Tibial artery (tissue), 4 donors: Measurements from ENCODE around the gene BBOX1.

Experiments
- DNase-seq, 2 donors: peaks; one replicate each; pipeline ENCODE4 v3.0.0-alpha.2; 2019
- H3K27ac ChIP-seq, 2 donors: fragments of 200-600 bp; sonication (generic) in 1 of 2; 1 replicate in 1 of 2; 2 replicates in 1 of 2; pipeline ENCODE4 v1.5.1; 2018 to 2019; ENCODE audit warnings: mild to moderate bottlenecking in 1 of 2
- H3K27me3 ChIP-seq, 2 donors: fragments of 200-600 bp; sonication (generic) in 1 of 2; one replicate each; pipeline versions ENCODE4 v1.5.1 to v1.6.0; 2016 to 2019
- H3K36me3 ChIP-seq, 3 donors: fragments of 200-600 bp; sonication (generic) in 2 of 3; one replicate each; pipeline ENCODE4 v1.5.1; 2016 to 2019; ENCODE audit warnings: mild to moderate bottlenecking in 2 of 3
- H3K4me1 ChIP-seq, 4 donors: fragments of 200-600 bp; sonication (generic) in 2 of 4; 1 replicate in 3 of 4; 2 replicates in 1 of 4; pipeline ENCODE4 v1.5.1; 2016 to 2019
- H3K4me3 ChIP-seq, 2 donors: fragments of 200-600 bp; sonication (generic) in 1 of 2; 1 replicate in 1 of 2; 2 replicates in 1 of 2; pipeline ENCODE4 v1.5.1; 2018 to 2019; ENCODE audit warnings: mild to moderate bottlenecking in 2 of 2
- H3K9me3 ChIP-seq, 3 donors: fragments of 200-600 bp; sonication (generic) in 1 of 3; one replicate each; pipeline ENCODE4 v1.5.1; 2016 to 2019
- intact Hi-C: fragments of 100-400 bp; cut with DNase I; formaldehyde crosslinking; loops from one replicate; pipeline ENCODE4 v1.15.0; 2023; ENCODE audit warnings: low total_unique reads
- TF ChIP-seq, protein P1 (sequence below), 2 experiments: fragments of 200-600 bp in 1 of 2; fragments of 450-650 bp in 1 of 2; IDR thresholded peaks; one replicate each; pipeline ENCODE4 v1.5.1; 2017 to 2019; ENCODE audit warnings: antibody characterized with exemption in 2 of 2, mild to moderate bottlenecking in 1 of 2, moderate library complexity in 1 of 2

BBOX1 gene

DNA sequence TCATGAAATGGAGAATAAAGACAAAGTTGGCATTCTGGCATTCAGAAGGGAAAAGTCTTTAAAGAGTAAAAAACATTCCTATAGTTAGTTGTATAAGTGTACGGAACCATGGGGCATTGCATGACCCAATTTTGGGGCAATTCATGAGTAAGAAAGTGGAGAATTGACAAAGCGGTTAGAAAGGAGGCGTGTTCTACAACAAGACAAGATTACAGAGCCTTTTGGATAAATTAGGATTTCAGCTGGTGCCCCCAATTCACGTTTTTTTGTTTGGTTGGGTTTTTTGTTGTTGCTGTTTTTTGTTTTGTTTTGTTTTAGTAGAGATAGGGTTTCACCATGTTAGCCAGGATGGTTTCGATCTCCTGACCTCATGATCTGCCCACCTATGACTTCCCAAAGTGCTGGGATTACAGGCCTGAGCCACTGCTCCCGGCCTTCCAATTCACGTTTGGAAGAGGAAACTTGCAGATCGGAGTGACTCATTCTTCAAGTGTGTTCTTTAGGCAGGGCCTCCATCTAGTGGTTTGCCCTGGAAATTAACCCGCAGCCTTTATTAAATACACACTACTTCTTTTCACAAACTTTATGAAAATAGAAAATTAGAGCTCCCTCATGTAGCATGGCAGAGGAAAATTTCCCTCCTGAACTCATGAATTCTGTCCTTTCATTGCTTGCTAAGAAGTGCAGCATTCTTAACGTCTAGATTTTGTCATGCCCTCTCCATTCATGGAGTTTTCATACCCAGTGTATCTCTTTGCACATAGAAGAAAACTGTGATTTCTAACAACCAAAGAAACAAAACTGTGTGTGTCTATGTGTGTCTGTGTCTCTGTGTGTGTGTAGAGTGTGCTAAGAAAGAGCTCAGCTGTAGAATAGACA, 118.1 kb downstream of the BBOX1 start:
- H3K27ac ChIP-seq = no peak overlapping the region
- TF ChIP-seq, protein P1, sequence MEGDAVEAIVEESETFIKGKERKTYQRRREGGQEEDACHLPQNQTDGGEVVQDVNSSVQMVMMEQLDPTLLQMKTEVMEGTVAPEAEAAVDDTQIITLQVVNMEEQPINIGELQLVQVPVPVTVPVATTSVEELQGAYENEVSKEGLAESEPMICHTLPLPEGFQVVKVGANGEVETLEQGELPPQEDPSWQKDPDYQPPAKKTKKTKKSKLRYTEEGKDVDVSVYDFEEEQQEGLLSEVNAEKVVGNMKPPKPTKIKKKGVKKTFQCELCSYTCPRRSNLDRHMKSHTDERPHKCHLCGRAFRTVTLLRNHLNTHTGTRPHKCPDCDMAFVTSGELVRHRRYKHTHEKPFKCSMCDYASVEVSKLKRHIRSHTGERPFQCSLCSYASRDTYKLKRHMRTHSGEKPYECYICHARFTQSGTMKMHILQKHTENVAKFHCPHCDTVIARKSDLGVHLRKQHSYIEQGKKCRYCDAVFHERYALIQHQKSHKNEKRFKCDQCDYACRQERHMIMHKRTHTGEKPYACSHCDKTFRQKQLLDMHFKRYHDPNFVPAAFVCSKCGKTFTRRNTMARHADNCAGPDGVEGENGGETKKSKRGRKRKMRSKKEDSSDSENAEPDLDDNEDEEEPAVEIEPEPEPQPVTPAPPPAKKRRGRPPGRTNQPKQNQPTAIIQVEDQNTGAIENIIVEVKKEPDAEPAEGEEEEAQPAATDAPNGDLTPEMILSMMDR (IDR thresholded peaks at IDR 0.05) = peak; percentile 89 to 93

DNA sequence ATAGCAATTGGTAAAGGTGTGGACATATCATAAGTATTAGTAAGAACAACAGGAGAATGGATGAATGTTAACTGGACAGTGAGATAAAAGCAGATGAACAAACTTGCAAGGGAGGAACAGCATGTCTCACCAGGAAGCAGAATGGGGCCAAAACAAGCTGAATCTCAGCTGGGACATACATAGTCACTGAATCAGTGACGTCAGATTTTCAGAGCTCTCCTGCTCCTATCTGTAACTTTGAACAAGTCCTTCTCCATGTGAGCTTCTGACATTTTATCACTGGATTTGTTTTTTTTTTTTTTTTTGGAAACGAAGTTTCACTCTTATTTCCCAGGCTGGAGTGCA, 118.7 kb downstream of the BBOX1 start:
- Histone ChIP-seq H3K9me3 (no peaks in the 10 kb centered on the region), H3K4me1 (no peaks in the 10 kb centered on the region), H3K27ac (no peak overlapping the region), H3K36me3 (no peaks in the 10 kb centered on the region), H3K27me3 (no peaks in the 10 kb centered on the region), H3K4me3 (no peak overlapping the region)
- TF ChIP-seq, protein P1 (IDR thresholded peaks at IDR 0.05) = no peak
- DNase-seq = no peak
- intact Hi-C loops = loop anchor here (5.0 kb wide), 1 partner anchor 407 kb away; no protein-coding TSS in a partner anchor

More for the DNA sequence above, 118.1 kb downstream of the BBOX1 start:
- Histone ChIP-seq H3K27me3 (no peaks in the 10 kb centered on the region), H3K4me1 (no peaks in the 10 kb centered on the region), H3K36me3 (no peaks in the 10 kb centered on the region), H3K9me3 (no peaks in the 10 kb centered on the region), H3K4me3 (no peak overlapping the region)
- intact Hi-C loops = loop anchor here (5.0 kb wide), 1 partner anchor 406 kb away; no protein-coding TSS in a partner anchor
- DNase-seq = peak; percentile 57 to 67

DNA sequence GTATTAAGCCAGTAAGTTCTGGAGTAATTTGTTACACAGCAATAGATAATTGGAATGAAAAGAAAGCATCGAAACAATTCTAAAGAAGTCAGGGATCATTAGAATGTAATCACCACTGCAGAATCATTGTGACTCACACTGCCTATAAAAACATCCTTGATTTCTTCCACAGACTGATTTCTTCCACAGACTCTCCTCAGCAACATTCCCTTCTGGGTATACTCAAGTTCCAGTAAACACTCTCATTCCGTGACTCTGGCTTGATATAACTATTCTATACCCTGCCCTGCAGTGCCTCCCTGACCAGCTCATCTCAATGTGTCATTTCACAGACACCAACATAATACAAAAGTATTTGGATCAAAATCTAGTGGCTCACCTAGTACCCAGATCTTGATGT, 120.5 kb downstream of the BBOX1 start:
- H3K4me1 ChIP-seq = no peaks in the 10 kb centered on the region
- no peak overlapping the region for H3K4me3 ChIP-seq
- no peaks in the 10 kb centered on the region for H3K36me3 ChIP-seq
- intact Hi-C loops = no loop called here
- TF ChIP-seq, protein P1 (IDR thresholded peaks at IDR 0.05) = no peak
- H3K9me3 ChIP-seq = no peaks in the 10 kb centered on the region
- H3K27me3 ChIP-seq = no peaks in the 10 kb centered on the region
- no peak for DNase-seq
- no peak overlapping the region for H3K27ac ChIP-seq

DNA sequence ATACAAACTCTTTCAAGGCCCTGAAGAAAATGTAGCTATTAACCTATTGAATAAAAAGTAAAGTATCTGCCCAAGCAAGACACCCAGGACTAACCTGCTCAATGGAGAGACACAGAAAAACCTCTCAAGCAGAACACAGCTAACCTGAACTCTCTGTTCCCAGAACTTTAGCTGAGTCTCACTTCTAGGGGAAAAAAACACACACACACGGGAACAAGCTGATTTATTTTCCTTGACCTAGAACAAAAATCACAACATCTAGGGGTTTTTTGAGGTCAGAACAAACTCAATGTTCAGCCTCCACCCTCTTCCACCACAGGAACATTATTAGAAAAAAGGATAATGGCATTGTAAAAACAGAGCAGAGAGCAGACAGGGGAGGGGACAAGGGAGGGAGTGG, 121.6 kb downstream of the BBOX1 start:
- no peaks in the 10 kb centered on the region for H3K4me1 ChIP-seq
- H3K27me3 ChIP-seq = no peaks in the 10 kb centered on the region
- H3K27ac ChIP-seq = no peak overlapping the region
- H3K4me3 ChIP-seq = no peak overlapping the region
- H3K36me3 ChIP-seq = no peaks in the 10 kb centered on the region
- no peaks in the 10 kb centered on the region for H3K9me3 ChIP-seq
- intact Hi-C loops = no loop called here
- TF ChIP-seq, protein P1 (IDR thresholded peaks at IDR 0.05) = no peak
- DNase-seq = no peak

DNA sequence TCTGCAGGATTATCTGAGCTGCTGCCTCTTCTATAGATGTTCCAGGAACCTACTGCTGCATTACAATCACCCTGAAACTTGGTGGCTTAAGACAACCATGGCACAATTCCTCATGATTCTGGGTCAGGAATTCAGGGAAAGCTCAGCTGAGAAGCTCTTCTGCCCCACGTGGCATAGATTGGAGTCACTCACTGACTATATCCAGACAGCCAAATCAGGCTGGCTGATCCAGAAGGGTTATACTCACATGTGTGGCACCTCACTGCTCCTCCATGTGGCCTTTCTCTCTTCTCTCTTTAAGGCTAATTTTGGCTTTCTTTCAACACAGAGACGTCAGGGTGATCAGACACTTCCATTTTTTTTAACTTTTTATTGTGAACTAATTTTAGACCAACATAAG, 125.5 kb downstream of the BBOX1 start:
- Histone ChIP-seq H3K9me3 (no peaks in the 10 kb centered on the region), H3K4me3 (no peak overlapping the region), H3K4me1 (no peaks in the 10 kb centered on the region), H3K27ac (no peak overlapping the region), H3K36me3 (no peaks in the 10 kb centered on the region), H3K27me3 (no peaks in the 10 kb centered on the region)
- intact Hi-C loops = no loop called here
- no peak for DNase-seq
- TF ChIP-seq, protein P1 (IDR thresholded peaks at IDR 0.05) = no peak
